GM15510 (cell line): ENCODE results near the gene EPB41L3.

ENCODE experiments used
- POLR2A ChIP-seq: IDR thresholded peaks from 3 replicates; pipeline ENCODE4 v1.6.1; 2011; ENCODE audit warnings: borderline replicate concordance; ENCODE audit not compliant: insufficient read length; ENCODE audit errors: extremely low read depth

EPB41L3 gene

DNA sequence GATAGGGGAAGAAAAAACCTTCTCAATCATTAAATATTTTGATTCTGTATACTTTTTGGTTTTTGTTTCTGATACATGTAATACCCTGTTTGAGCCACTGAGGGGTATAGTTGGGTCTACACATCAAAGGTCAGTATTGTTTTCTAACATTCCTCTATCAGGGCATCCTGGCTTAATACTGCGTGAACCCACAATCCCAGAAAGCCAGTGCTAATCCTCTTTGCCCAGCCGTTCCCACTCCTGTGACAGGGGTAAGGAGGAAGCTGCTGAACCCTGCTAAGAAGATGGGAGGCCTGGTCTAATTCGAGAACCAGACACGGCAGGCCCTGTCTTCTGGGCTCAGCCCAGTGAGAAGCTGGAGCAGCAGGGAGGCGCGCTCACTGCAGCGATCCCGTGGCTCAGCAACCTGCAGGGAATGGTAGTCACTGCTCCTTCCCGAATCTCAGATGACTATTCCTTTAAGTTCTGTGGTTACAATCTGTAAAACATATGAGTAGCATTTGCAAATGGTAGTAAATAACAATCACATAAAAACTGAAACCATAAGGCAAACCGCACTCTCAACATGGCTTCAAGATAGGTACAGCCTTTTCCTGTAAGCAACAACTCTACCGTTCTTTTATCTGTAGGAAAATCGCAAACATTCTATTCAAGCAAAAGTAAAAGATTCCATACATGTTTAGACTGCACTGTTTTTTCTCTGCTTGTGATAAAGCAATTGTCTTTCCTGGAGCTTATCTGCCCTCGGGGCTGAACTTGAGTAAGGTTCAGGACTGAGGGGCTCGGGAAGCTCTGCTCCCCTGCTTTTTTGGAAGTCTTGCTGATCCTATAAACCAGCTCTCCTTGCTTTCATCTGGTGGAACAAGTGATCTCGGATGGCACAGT, 87.0 kb downstream of the EPB41L3 start:
- no peak for TF ChIP-seq POLR2A

GRCh38 chr18:5455674-5456073, 88.1 kb downstream of the EPB41L3 start:
- no peak for TF ChIP-seq POLR2A

- TF ChIP-seq POLR2A = no peak
Measured at GRCh38 chr18:5452943-5453443, 90.8 kb downstream of the EPB41L3 start.

DNA sequence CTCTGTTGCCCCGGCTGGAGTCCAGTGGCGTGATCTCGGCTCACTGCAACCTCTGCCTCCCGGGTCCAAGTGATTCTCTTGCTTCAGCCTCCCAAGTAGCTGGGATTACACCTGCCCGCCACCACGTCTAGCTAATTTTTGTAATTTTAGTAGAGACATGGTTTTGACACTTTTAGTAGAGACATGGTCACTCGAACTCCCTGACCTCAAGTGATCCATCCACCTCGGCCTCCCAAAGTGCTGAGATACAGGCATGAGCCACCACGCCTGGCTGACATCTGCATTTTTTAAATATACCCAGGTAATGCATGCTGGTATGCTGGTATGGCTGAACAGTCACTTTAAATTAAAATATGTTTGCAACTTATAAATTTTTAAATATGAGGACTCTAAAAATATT, 91.9 kb downstream of the EPB41L3 start:
- TF ChIP-seq POLR2A = no peak

DNA sequence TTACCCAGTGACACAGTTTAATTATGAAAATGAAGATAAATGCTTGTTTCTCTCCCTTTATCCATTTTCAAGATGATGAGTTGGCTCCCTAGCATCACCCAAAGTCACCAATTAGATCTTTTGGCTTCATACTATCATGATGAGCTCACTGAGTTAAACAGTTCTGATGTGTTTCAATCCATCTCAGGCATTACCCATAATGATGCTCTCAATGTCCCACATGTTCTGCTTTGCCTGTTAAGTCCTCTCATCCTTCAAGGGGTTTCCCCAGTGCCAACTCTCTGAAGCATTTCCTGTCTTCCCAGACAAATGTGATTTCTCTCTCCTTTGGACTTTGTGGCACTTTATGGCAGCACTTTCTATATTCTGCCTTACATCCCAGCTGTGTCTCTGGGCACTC, 92.6 kb downstream of the EPB41L3 start:
- TF ChIP-seq POLR2A = no peak

DNA sequence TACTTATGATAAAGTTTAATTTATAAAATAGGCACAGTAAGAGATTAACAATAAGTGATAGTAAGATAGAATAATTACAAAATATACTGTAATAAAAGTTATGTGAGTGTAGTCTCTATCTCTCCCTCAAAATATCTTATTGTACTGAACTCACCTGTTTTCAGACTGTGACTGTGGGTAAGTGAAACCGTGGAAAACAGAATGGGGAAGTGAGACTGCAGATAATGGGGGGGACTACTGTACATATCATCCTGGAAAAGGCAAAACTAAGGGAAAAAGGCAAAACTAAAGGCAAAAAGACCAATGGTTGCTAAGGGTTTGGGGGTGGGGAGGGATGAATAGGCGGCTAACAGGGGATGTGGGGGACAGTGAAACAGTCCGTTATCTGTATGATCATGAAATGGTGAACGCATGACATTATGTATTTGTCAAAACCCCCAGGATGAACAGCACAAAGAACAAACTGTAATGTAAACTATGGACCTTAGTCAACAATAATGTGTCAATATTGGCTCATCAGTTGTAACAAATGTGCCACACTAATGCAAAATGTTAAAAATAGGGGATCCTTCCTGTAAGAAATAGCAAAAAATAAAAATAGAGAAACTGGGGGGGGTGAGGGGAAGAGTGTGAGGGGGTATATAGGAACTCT, 93.8 kb downstream of the EPB41L3 start:
- no peak for TF ChIP-seq POLR2A

GRCh38 chr18:5447442-5447841, 96.4 kb downstream of the EPB41L3 start:
- TF ChIP-seq POLR2A = no peak

DNA sequence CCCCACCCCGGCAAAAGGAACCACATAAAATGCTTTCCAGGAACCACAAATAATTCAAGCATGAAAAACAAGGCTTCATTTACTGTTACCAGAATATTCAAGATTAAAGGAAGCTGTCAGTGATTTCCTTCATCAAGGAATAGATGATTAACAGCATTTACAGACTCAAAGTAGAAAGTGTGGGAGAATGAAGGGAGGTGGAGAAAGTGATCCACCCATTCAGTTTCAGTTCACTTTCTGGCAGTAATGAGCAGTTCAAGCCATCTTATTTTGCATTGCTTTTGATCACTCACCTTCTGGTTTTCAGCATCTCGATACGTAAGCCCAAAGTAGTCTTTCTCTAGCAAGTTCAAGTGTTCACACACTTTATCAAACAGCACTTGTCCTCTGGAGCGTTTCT, 99.0 kb downstream of the EPB41L3 start:
- TF ChIP-seq POLR2A = no peak

GRCh38 chr18:5444269-5444668, 99.5 kb downstream of the EPB41L3 start:
- no peak for TF ChIP-seq POLR2A

- TF ChIP-seq POLR2A = no peak
Measured at GRCh38 chr18:5439986-5440696, 103.7 kb downstream of the EPB41L3 start.

DNA sequence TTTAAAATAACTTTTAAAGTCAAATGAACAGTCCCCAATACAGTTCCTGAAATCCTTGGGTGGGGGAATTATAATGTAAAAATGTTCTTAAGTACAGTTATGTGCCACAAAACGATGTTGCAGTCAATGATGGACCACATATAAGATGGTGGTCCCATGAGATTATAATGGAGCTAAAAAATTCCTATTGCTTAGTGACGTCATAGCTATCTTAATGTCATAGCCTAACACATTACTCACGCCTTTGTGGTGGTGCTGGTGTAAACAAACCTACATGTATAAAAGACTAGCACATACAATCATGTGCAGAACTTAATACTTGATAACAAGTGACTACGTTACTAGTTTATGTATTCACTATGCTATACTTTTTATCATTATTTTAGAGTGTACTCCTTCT, 109.4 kb downstream of the EPB41L3 start:
- TF ChIP-seq POLR2A = no peak

- no peak for TF ChIP-seq POLR2A
Measured at GRCh38 chr18:5431836-5432575, 111.8 kb downstream of the EPB41L3 start.

DNA sequence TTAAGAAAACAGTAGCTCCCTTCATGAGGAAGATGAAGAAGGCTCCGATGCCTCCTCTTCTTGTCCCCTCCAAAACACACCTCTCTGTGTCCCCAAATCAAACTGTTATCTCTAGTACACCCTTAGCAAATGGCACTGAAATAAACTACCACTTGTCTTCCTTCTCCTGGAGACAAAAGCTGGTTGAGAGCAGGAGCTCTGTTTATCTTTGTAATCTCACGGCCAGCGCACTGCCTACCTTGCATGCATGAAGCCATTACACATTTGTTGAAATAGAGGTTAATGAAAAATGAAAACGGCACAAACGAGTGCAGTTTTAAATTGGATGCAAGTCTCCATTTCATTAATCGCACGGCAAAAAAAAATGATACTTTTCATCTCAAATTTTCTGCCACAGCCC, 113.7 kb downstream of the EPB41L3 start:
- TF ChIP-seq POLR2A = no peak

DNA sequence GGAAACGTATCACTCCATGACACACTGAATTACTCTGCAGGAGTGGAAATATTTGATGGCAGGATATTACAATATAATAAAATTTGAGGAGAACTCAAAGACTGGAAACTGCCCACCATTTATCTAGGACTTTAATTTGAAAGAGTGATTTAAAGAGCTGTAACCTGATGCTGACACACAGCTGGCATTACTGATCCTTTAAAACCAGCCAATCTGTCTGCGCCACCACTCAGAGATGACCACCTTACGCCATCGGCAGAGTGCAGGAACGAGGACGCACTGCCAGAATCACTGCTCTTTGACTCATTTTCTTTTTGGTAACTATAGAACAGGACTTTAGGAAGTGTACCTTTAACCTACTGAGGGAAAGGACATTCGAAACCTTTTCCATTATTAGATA, 114.1 kb downstream of the EPB41L3 start:
- no peak for TF ChIP-seq POLR2A
